CD4-positive, CD25-positive, alpha-beta regulatory T cell (primary cell): Measurements from ENCODE around the gene VPS18. TPM values are rescaled to one million over a fixed set of nuclear protein-coding genes. Genes with fewer than 3 reads are reported as not detected.

Experiments used
- ATAC-seq, 2 donors: fragments of 150-1000 bp; cut with Tn5 transposase; one replicate each; pipeline ENCODE4 v1.10.0; 2021; ENCODE audit warnings: low read depth in 2 of 2, moderate number of reproducible peaks in 2 of 2, moderate library complexity in 1 of 2
- DNase-seq, 3 donors: peaks; one replicate each; pipeline versions ENCODE4 v3.0.0 to v3.0.0-alpha.2; 2012 to 2022; ENCODE audit warnings: mixed read lengths in 1 of 3
- H3K27ac ChIP-seq: one replicate; pipeline ENCODE4 v1.7.0; 2013; ENCODE audit warnings: mild to moderate bottlenecking, low read length; ENCODE audit not compliant: insufficient read depth, poor library complexity, severe bottlenecking
- H3K27me3 ChIP-seq: one replicate; pipeline ENCODE4 v1.7.0; 2013; ENCODE audit warnings: low read length; ENCODE audit not compliant: control insufficient read depth, insufficient read depth
- H3K36me3 ChIP-seq: one replicate; pipeline ENCODE4 v1.7.0; 2013; ENCODE audit warnings: mild to moderate bottlenecking, low read length, moderate library complexity; ENCODE audit not compliant: control insufficient read depth, insufficient read depth
- H3K4me1 ChIP-seq: 2 replicates; pipeline ENCODE4 v1.7.0; 2013; ENCODE audit warnings: mild to moderate bottlenecking, low read length; ENCODE audit not compliant: insufficient read depth, control insufficient read depth, poor library complexity, severe bottlenecking
- H3K4me3 ChIP-seq: one replicate; pipeline ENCODE4 v1.7.0; 2013; ENCODE audit warnings: low read depth, mild to moderate bottlenecking, low read length, moderate library complexity
- H3K9me3 ChIP-seq, 2 experiments: 1 replicate in 1 of 2; 2 replicates in 1 of 2; pipeline ENCODE4 v1.7.0; 2013; ENCODE audit warnings: low read length in 2 of 2, mild to moderate bottlenecking in 1 of 2, moderate library complexity in 1 of 2; ENCODE audit not compliant: control insufficient read depth in 2 of 2
- H3K27ac Mint-ChIP-seq, 3 donors: one replicate each; pipeline ENCODE4 v1.8.0; 2020 to 2022; ENCODE audit warnings: mild to moderate bottlenecking in 3 of 3, mixed read lengths in 3 of 3, moderate library complexity in 2 of 3
- H3K27me3 Mint-ChIP-seq: one replicate; pipeline ENCODE4 v1.8.0; 2022; ENCODE audit warnings: mild to moderate bottlenecking, mixed read lengths
- H3K36me3 Mint-ChIP-seq: one replicate; pipeline ENCODE4 v1.8.0; 2020; ENCODE audit warnings: mixed read lengths
- H3K4me1 Mint-ChIP-seq, 4 donors: one replicate each; pipeline ENCODE4 v1.8.0; 2020 to 2022; ENCODE audit warnings: mixed read lengths in 4 of 4, mild to moderate bottlenecking in 1 of 4
- H3K4me3 Mint-ChIP-seq, 4 donors: one replicate each; pipeline ENCODE4 v1.8.0; 2020 to 2022; ENCODE audit warnings: mild to moderate bottlenecking in 4 of 4, mixed read lengths in 4 of 4, moderate library complexity in 3 of 4
- H3K9me3 Mint-ChIP-seq, 7 donors: one replicate each; pipeline ENCODE4 v1.8.0; 2020 to 2022; ENCODE audit warnings: mixed read lengths in 7 of 7, mild to moderate bottlenecking in 3 of 7, moderate library complexity in 2 of 7
- polyA plus RNA-seq, 4 donors: library from polyadenylated mRNA; unstranded; fragments of 300-500 nt; fragmentation: Illumina TruSeq; gene quantifications; one replicate each; pipeline ENCODE4 v1.2.3, GENCODE V29; 2021
- total RNA-seq: library from RNA; stranded (reverse); gene quantifications from one replicate; pipeline ENCODE4 v1.2.3, GENCODE V29; 2022

Gene VPS18
- total and polyA plus RNA-seq, 5 donors from 2014 or later, result 19.5 to 26.5 (median 25.1) TPM

GRCh38 chr15:40941068-40941527, 46.8 kb downstream of the VPS18 start:
- Mint-ChIP-seq H3K4me1 (peaks cover 0 to 42% (median 14%) of the 10 kb centered on the region in 4 donors), H3K4me3 (peak overlapping the region; percentile 58 to 86 (median 76)), H3K9me3 (no peaks in the 10 kb centered on the region), H3K36me3 (no peaks in the 10 kb centered on the region), H3K27ac (peak overlapping the region in 2 of 3 donors; percentile 58 to 87), H3K27me3 (peaks cover 5% of the 10 kb centered on the region)
- H3K4me1 ChIP-seq, result peaks cover 27% of the 10 kb centered on the region
- H3K4me3 ChIP-seq, result no peak overlapping the region
- ATAC-seq, result no peak
- H3K27me3 ChIP-seq, result no peaks in the 10 kb centered on the region
- H3K36me3 ChIP-seq, result no peaks in the 10 kb centered on the region
- H3K27ac ChIP-seq, result peak overlapping the region; percentile 65
- no peaks in the 10 kb centered on the region for H3K9me3 ChIP-seq
- peak in 1 of 3 donors; percentile 15 for DNase-seq

DNA sequence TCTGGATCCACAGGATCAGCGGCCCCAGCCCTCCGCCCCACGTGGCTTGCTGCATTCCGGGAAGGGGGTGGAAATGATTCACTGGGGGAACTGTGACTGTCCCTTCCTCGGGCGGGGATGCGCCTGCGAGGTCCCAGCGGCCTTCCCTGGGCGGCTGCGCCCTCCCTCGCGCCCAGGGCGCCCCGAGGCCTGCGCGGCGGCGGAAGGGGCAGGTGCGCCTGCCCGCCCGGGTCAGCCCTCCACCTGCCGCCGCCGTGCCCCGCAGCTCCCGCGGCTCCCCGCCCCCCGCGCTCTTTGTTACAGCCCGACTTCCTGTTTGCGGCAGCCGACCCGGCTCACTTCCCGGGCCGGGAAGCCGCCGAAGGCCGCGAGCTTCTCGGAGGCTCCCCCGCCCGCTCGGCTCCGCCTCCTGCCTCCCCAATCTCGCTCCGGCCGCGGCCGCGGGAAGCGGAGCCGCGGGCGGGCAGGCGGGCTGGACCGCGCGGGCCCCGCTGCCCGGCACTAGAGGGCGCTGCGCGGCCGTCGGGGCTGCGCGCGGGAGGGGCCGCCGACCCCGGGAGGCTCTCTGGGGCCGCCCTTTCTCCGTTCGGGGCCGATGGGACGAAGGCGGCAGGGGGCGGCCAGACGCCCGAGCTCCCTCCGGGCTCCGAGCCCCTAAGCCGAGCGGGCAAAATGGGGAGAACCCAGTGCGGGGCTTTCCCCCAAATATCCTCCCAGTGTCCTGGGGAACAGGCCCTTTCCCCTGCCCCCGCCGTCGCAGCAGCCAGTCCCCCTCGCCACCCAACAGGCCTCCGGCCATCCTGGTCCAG, 47.5 kb downstream of the VPS18 start:
- DNase-seq, result peak; percentile 64 to 74 (median 69)
- peak; percentile 64 to 69 for ATAC-seq
- Histone ChIP-seq H3K27ac (peak overlapping the region; percentile 65), H3K4me1 (peaks cover 27% of the 10 kb centered on the region), H3K9me3 (no peaks in the 10 kb centered on the region), H3K36me3 (no peaks in the 10 kb centered on the region), H3K4me3 (peak overlapping the region; percentile 72), H3K27me3 (no peaks in the 10 kb centered on the region)
- H3K4me1 Mint-ChIP-seq, result peaks cover 0 to 43% (median 15%) of the 10 kb centered on the region in 4 donors
- H3K9me3 Mint-ChIP-seq, result no peaks in the 10 kb centered on the region
- no peaks in the 10 kb centered on the region for H3K36me3 Mint-ChIP-seq
- H3K4me3 Mint-ChIP-seq, result peak overlapping the region; percentile 84 to 89 (median 86)
- H3K27me3 Mint-ChIP-seq, result peaks cover 5% of the 10 kb centered on the region
- peak overlapping the region; percentile 48 to 90 (median 58) for H3K27ac Mint-ChIP-seq

- Histone ChIP-seq H3K4me3 (peak overlapping the region; percentile 72), H3K27me3 (no peaks in the 10 kb centered on the region), H3K9me3 (no peaks in the 10 kb centered on the region), H3K27ac (peak overlapping the region; percentile 65), H3K36me3 (no peaks in the 10 kb centered on the region), H3K4me1 (peaks cover 27% of the 10 kb centered on the region)
- Mint-ChIP-seq H3K27me3 (peaks cover 3% of the 10 kb centered on the region), H3K27ac (peak overlapping the region; percentile 48 to 90 (median 68)), H3K4me1 (peaks cover 0 to 43% (median 15%) of the 10 kb centered on the region in 4 donors), H3K4me3 (peak overlapping the region; percentile 79 to 89 (median 86)), H3K36me3 (no peaks in the 10 kb centered on the region), H3K9me3 (no peaks in the 10 kb centered on the region)
- DNase-seq (peak in 1 of 3 donors; percentile 35), ATAC-seq (no peak)
Measured at GRCh38 chr15:40942337-40942854, 48.1 kb downstream of the VPS18 start.

DNA sequence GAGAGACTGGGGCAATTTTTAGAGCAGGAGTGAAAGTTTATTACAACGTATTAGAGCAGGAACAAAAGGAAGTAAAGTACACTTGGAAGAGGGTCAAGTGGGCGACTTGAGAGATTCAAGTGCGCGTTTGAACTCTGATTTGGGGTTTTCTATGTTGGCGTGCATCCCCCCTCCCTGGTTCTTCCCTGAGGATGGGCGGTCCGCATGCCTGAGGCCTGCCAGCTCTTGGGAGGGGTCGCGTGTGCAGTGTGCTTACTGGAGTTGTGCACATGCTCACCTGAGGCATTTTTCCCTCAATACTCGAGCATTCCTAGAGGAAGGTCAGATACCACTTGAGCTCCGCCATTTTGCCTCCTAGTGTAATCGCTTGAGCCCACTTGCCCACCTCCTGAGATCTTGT, 48.6 kb downstream of the VPS18 start:
- no peak overlapping the region for H3K27ac ChIP-seq
- peak overlapping the region; percentile 72 for H3K4me3 ChIP-seq
- H3K9me3 Mint-ChIP-seq, result no peaks in the 10 kb centered on the region

DNA sequence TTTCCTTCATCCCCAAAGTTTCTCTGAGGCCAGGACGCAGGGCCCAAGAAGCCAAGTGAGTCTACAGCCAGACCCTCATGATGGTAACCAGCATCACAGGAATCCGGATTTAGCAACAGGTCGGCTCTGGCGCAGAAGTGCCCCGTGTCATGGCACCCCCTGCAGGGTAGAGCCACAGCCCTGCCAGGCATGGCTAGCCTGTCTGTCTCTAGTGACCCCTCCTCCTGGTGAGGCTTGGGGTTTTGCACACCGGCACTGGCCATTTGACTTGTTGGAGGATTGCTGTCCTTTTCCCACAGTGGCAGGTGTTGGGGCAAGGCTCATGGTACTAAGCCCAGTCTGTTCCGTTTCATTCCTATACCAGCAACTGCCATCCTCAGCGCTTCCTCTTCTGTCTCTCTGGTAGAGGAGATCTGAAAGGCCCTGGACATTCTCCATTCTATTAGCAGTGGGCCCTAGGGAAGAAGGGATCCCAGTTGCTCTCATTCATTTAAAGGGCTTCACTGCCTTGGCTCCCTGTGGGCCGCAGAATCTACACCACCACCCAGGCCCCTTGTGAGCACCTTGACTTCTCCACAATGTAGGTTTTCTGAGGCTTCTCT, 49.6 kb downstream of the VPS18 start:
- Mint-ChIP-seq H3K9me3 (no peaks in the 10 kb centered on the region), H3K27ac (peak overlapping the region in 2 of 3 donors; percentile 42 to 68), H3K4me3 (peak overlapping the region in 3 of 4 donors; percentile 65 to 84 (median 79)), H3K27me3 (peaks cover 11% of the 10 kb centered on the region), H3K36me3 (no peaks in the 10 kb centered on the region), H3K4me1 (peaks cover 0 to 43% (median 15%) of the 10 kb centered on the region in 4 donors)
- Histone ChIP-seq H3K4me1 (peaks cover 27% of the 10 kb centered on the region), H3K4me3 (no peak overlapping the region), H3K36me3 (no peaks in the 10 kb centered on the region), H3K9me3 (no peaks in the 10 kb centered on the region), H3K27me3 (no peaks in the 10 kb centered on the region), H3K27ac (no peak overlapping the region)
- ATAC-seq (no peak), DNase-seq (no peak)

More for the DNA sequence above, 48.6 kb downstream of the VPS18 start:
- no peaks in the 10 kb centered on the region for H3K27me3 ChIP-seq
- peaks cover 0 to 43% (median 15%) of the 10 kb centered on the region in 4 donors for H3K4me1 Mint-ChIP-seq
- no peaks in the 10 kb centered on the region for H3K36me3 Mint-ChIP-seq
- DNase-seq (no peak), ATAC-seq (no peak)
- no peaks in the 10 kb centered on the region for H3K36me3 ChIP-seq
- H3K4me1 ChIP-seq, result peaks cover 27% of the 10 kb centered on the region
- peaks cover 6% of the 10 kb centered on the region for H3K27me3 Mint-ChIP-seq
- no peaks in the 10 kb centered on the region for H3K9me3 ChIP-seq
- peak overlapping the region; percentile 68 to 90 (median 74) for H3K27ac Mint-ChIP-seq
- H3K4me3 Mint-ChIP-seq, result peak overlapping the region; percentile 79 to 89 (median 86)

DNA sequence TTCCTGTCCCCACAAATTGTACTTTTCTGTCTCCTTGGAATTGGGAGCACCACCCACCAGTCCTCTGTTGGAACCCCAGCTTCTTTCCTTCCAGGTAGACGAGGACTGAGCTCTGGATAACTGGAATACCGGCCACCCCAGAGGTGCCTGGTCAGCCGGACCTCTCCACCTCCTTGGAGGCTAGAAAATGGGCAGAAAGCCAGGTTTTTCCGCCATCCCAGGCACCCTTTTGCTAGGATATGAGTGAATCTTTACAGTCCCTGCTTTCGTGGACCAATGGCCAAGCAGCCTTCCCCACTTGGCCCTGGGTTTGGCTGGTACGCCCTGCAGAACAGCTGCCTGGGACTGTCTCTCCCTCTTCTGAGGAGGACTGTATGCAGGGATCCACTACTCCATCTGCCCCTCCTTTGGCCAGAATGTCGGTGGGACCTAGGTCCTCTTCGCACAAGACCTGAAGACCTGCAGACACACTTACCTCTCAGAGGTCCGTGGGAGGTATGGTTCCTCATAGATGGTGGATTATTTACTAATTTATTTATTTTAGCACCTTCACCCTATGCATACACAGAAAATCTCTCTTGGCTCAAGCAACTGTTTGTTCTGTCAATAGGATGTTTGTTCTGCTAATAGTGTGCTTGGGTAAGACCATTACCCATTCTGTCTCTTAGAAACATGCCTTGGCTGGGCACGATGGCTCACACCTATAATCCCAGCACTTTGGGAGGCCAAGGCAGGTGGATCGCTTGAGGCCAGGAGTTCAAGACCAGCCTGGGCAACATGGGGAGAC, 50.5 kb downstream of the VPS18 start:
- H3K27ac ChIP-seq, result no peak overlapping the region
- DNase-seq (no peak), ATAC-seq (no peak)
- H3K4me1 Mint-ChIP-seq, result peaks cover 0 to 40% (median 15%) of the 10 kb centered on the region in 4 donors
- peaks cover 27% of the 10 kb centered on the region for H3K4me1 ChIP-seq
- no peaks in the 10 kb centered on the region for H3K27me3 ChIP-seq
- H3K36me3 ChIP-seq, result no peaks in the 10 kb centered on the region
- peaks cover 15% of the 10 kb centered on the region for H3K27me3 Mint-ChIP-seq
- peak overlapping the region in 2 of 3 donors; percentile 52 to 60 for H3K27ac Mint-ChIP-seq
- H3K9me3 ChIP-seq, result no peaks in the 10 kb centered on the region
- peak overlapping the region in 2 of 4 donors; percentile 26 to 29 for H3K4me3 Mint-ChIP-seq
- H3K9me3 Mint-ChIP-seq, result no peaks in the 10 kb centered on the region
- H3K36me3 Mint-ChIP-seq, result no peaks in the 10 kb centered on the region
- H3K4me3 ChIP-seq, result no peak overlapping the region
